ENCODE measurements around the gene PRR3.
"Not testable (repeated sequence)": the region's sequence is repeated elsewhere in the genome, so short reads cannot be mapped to it uniquely, and the experiment has no call there.

PRR3 gene

DNA sequence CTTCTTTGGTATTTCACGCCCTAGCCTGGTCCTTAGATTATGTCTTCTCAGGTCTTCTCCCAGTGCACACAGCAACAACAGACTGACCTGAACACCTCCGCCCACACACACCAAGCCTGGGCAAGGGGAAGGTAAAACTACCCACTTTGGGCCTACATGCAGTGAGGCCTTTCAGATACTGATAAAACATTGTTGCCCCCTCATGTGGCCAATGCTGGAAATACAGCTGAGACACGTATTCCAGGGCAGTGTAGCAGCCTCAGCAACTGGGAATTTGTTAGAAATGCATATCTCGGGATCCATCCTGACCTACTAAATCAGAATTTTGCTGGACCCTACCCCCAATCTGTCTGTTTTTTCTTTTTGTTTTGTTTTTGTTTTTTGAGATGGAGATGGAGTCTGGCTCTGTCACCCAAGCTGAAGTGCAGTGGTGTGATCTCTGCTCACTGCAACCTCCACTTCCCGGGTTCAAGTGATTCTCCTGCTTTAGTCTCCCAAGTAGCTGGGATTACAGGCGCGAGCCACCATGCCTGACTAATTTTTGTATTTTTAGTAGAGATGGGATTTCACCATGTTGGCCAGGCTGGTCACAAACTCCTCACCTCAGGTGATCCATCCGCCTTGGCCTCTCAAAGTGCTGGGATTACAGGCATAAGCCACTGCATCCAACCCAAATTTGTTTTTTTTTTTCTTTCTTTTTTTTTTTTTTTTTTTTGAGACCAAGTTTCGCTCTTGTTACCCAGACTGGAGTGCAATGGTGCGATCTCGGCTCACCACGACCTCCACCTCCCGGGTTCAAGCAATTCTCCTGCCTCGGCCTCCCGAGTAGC, 40.4 kb downstream of the PRR3 start:
- TF ChIP-seq, protein P1, sequence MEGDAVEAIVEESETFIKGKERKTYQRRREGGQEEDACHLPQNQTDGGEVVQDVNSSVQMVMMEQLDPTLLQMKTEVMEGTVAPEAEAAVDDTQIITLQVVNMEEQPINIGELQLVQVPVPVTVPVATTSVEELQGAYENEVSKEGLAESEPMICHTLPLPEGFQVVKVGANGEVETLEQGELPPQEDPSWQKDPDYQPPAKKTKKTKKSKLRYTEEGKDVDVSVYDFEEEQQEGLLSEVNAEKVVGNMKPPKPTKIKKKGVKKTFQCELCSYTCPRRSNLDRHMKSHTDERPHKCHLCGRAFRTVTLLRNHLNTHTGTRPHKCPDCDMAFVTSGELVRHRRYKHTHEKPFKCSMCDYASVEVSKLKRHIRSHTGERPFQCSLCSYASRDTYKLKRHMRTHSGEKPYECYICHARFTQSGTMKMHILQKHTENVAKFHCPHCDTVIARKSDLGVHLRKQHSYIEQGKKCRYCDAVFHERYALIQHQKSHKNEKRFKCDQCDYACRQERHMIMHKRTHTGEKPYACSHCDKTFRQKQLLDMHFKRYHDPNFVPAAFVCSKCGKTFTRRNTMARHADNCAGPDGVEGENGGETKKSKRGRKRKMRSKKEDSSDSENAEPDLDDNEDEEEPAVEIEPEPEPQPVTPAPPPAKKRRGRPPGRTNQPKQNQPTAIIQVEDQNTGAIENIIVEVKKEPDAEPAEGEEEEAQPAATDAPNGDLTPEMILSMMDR (conservative IDR thresholded peaks at IDR 0.05; ENCODE audit: low read depth, low read length) = peak; percentile 82
- peak; percentile 90 for DNase-seq (ENCODE audit: low read depth)
- H3K4me3 ChIP-seq (ENCODE audit: low read depth, low read length) = not testable (repeated sequence)

DNA sequence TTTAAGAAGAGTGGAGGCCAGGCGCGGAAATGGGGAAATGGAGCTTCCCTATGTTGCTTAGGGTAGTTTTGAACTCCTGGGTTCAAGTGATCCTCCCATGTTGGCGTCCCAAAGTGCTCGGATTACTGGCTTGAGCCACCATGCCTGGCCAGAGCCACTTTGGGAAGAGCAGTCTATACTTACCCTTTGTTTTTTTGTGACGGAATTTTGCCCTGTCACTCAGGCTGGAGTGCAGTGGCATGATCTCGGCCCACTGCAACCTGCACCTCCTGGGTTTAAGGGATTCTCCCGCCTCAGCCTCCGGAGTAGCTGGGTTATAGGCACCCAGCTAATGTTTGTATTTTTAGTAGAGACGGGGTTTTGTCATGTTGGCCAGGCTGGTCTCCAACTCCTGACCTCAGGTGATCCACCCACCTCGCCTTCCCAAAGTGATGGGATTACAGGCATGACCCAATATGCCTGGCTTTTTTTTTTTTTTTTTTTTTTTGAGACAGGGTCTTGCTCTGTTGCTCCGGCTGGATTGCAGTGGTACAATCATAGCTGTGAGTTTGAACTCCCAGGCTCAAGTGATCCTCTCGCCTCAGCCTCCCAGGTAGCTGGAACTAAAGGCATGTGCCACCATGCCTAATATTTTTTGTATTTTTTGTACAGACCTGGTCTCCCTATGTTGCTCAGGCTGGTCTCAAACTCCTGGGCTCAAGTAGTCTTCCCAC, 42.0 kb downstream of the PRR3 start:
- no peak overlapping the region for H3K4me3 ChIP-seq (ENCODE audit: low read depth, low read length)
- DNase-seq (ENCODE audit: low read depth) = no peak
- TF ChIP-seq, protein P1 (conservative IDR thresholded peaks at IDR 0.05; ENCODE audit: low read depth, low read length) = no peak

DNA sequence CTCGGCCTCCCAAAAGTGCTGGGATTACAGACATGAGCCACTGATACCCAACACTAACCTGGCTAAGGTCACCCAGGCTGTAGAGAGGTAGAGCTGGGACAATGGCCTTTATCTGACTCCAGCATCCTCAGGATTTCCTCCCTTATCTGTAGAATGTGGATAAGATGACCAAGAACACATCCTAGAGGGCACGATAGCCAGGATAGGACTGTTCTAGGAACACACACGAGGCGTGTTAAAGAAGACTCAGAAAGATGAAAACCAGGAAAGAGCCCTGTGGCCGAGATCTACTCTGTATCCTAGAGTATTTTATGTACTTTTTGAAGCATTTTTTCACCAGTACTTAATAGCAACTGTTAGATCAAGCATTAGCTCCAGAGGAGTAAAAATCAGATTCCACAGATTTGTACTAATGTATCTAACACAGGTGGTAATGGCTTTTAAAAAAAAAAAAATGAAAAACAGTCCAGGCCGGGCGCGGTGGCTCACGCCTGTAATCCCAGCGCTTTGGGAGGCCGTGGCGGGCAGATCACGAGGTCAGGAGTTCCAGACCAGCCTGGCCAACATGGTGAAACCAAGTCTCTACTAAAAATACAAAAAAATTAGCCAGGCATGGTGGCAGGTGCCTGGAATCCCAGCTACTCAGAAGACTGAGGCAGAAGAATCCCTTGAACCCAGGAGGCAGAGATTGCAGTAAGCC, 42.7 kb downstream of the PRR3 start:
- H3K4me3 ChIP-seq (ENCODE audit: low read depth, low read length) = no peak overlapping the region
- no peak for DNase-seq (ENCODE audit: low read depth)
- TF ChIP-seq, protein P1 (conservative IDR thresholded peaks at IDR 0.05; ENCODE audit: low read depth, low read length) = no peak

DNA sequence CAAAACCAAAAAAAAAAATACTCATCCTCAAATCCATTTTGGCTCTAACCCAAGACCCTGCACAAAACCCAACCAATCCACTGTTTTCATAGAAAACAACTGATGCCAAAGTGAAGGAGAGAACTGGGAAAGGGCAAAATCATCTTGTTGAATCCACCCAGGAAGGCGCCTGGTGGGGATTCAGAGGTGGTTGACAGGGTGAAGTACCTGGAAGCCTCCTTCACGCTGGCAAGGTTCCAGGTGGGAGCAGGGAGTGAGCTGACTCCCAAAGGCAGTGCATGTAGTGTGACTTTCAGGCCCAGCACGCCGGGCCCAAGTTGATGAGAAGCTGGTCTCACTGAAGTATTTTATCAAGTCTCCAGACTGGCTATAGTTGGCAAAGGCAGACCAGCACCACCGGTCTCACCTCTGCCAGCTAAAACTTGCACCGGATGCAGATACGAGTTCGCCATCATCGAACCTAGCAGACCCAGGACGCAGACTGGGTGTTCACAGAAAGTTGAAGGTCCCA, 43.4 kb downstream of the PRR3 start:
- peak; percentile 12 for DNase-seq (ENCODE audit: low read depth)
- H3K4me3 ChIP-seq (ENCODE audit: low read depth, low read length) = no peak overlapping the region
- TF ChIP-seq, protein P1 (conservative IDR thresholded peaks at IDR 0.05; ENCODE audit: low read depth, low read length) = no peak

DNA sequence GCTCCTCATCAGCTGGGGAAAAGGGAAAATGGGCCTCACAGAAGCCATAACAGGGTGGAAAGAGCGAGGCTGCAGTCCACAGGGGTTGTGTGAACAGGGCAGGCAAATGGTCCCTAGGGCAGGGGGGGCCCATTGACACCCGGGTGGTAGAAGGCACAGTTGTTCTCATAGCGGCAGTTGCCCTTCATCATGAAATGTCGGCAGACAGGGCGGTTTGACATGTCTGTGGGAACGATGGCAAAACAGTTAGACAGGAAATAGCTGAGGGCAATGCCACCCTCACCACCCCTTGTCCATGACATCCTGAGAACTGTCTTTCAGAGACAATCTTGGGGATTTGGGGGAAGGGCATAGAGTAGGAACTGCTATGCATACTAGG, 44.3 kb downstream of the PRR3 start:
- H3K4me3 ChIP-seq (ENCODE audit: low read depth, low read length) = no peak overlapping the region
- TF ChIP-seq, protein P1 (conservative IDR thresholded peaks at IDR 0.05; ENCODE audit: low read depth, low read length) = no peak
- no peak for DNase-seq (ENCODE audit: low read depth)

DNA sequence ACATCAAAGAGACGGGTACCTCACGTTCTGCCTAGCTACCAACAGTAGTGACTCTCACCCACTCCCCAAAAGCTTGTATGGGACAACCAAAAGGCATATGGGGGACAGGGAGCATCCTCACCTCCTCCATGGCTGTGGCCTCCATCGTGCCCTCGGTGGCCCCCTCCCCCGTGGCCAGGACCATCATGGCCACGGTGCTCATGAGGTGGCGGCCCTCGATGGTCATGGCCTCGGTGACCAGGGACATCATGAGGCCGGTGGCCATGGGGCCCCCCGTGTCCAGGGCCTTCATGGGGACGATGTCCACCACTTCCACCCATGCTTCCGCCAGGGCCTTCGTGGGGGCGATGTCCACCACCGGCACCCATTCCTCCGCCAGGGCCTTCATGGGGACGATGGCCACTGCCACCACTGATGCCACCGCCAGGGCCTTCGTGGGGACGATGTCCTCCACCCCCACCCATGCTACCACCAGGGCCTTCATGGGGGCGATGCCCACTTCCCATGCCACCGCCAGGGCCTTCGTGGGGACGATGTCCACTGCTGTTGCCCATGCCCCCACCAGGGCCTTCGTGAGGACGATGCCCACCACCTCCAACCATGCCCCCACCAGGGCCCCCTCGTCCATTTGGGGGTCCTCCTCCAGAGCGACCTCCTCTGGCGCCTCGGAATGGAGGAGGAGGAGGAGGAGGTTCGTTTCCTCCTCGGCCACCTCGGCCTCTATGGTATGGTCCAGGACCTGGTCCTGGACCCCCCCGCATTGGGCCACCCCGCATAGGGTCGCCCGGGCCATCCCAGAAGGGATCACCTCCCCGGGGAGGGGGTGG, 44.9 kb downstream of the PRR3 start:
- no peak for DNase-seq (ENCODE audit: low read depth)
- TF ChIP-seq, protein P1 (conservative IDR thresholded peaks at IDR 0.05; ENCODE audit: low read depth, low read length) = no peak
- no peak overlapping the region for H3K4me3 ChIP-seq (ENCODE audit: low read depth, low read length)
